Fibroblast of villous mesenchyme (primary cell): ENCODE results near the gene DENND2A. TPM values are rescaled to one million over a fixed set of nuclear protein-coding genes. Genes with fewer than 3 reads are reported as not detected.
A peak's percentile ranks its signal among the peaks of the same experiment; 100 is the strongest.
"Not testable (repeated sequence)": the region's sequence is repeated elsewhere in the genome, so short reads cannot be mapped to it uniquely, and the experiment has no call there.

ENCODE experiments used
- DNase-seq: peaks from one replicate; pipeline ENCODE4 v3.0.0-alpha.2; 2010; ENCODE audit warnings: low read depth
- H3K4me3 ChIP-seq: 2 replicates; pipeline ENCODE4 v1.5.1; 2011; ENCODE audit warnings: low read depth, mild to moderate bottlenecking, low read length
- CTCF ChIP-seq: IDR thresholded peaks from 2 replicates; pipeline ENCODE4 v1.5.1; 2012; ENCODE audit warnings: low read depth, mild to moderate bottlenecking, low read length; ENCODE audit not compliant: insufficient read depth
- total RNA-seq: library from RNA; depleted of rRNA; stranded (reverse); fragments of >200 nt; gene quantifications from 2 replicates; pipeline ENCODE4 v1.2.3, GENCODE V29; 2012

DENND2A gene
- total RNA-seq, 1 donor: 25.5 TPM

DNA sequence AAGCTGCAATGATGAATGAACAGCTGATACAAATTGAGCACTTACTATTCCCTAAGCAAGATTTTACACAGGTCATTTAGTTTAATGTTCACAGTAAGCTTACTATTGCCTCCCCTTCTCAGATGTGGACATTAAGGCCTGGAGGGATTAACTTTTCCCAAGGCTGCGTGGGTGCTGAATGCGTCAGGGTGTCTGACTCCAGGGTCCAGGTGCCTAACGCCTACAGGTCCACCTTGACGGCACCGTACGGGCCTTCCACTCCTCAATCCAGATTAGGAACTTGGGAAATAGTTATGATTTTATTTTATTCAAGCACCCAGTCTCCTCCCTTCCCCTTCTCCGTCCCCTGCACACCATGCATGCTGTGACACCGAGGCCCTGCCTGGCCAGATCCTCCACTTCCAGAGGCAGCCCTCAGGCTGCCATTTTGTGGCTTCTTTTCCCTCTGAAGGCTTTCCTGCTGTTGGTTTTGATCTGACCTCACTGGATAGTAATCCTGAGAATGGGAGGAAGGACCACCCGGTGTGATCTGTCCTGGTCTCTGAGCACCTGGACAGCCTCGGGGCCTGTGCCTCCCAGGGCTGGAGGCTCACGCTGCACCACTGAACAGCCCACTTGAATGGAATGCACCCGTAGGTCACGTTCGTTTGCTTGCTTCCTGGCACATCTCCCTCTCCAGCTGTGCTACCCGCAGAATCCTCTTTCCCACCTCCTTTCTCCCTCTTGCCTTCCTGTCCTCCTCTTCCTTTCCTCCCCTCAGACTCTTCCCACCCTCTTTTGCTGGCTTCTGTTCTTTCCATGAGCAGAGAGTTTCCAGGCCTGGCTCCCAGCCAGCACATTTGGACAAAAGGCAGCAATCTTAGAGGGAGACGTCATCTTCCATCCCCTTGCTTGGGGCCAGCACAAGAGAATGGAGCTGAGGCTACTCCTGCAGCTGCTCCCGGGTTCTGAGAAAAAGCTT lies 14.4 kb downstream of the DENND2A start:
- no peak for TF ChIP-seq CTCF
- DNase-seq: peak; percentile 93
- H3K4me3 ChIP-seq: no peak overlapping the region

- not testable (repeated sequence) for H3K4me3 ChIP-seq, DNase-seq
Observed at GRCh38 chr7:140625192-140625558, 15.4 kb downstream of the DENND2A start.

GRCh38 chr7:140624392-140625191 lies 16.0 kb downstream of the DENND2A start:
- no peak for TF ChIP-seq CTCF
- peak; percentile 74 for DNase-seq
- H3K4me3 ChIP-seq: no peak overlapping the region

DNA sequence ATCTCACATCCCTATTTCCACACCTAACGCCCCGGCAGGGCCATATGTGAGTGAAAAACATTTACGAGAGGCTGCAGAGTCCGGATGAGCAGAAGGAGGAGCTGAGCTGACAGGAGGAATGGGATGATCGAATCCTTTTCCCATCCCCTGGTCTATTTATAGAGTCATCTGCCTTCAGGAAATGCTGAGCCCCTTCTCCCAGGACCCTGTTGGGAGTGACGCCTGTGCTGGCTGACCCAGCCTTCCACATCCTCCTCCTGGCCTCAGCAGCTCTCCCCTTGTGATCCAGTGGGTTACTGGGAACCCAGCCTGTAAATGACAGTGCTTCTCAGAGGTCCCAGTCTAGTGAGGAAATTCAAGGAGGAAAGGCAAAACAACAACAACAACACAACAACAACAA lies 16.6 kb downstream of the DENND2A start:
- DNase-seq: peak; percentile 80
- H3K4me3 ChIP-seq: no peak overlapping the region
- TF ChIP-seq CTCF: no peak

GRCh38 chr7:140621401-140622021 lies 19.1 kb downstream of the DENND2A start:
- H3K4me3 ChIP-seq: no peak overlapping the region
- TF ChIP-seq CTCF: no peak
- no peak for DNase-seq

DNA sequence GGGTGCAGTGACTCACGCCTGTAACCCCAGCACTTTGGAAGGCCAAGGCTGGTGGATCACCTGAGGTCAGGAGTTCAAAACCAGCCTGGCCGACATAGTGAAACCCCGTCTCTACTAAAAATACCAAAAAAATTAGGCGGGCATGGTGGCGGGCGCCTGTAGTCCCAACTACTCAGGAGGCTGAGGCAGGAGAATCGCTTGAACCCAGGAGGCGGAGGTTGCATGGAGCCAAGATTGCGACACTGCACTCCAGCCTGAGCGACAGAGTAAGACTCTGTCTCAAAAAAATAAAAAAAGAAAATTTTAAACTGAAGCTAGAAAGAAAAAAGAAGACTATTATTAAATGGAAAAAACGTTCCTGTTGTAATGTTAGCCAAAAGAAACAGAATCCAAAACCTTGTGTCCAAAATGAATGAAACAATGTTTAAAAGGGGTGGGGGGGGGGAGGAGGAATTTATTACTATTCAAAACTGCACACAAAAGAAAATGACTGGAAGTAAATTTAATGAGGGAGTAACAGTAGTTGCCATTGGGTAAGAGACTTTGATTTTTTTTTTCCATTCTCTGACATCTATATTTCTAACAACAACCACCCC lies 20.6 kb downstream of the DENND2A start:
- not testable (repeated sequence) for H3K4me3 ChIP-seq, DNase-seq

DNA sequence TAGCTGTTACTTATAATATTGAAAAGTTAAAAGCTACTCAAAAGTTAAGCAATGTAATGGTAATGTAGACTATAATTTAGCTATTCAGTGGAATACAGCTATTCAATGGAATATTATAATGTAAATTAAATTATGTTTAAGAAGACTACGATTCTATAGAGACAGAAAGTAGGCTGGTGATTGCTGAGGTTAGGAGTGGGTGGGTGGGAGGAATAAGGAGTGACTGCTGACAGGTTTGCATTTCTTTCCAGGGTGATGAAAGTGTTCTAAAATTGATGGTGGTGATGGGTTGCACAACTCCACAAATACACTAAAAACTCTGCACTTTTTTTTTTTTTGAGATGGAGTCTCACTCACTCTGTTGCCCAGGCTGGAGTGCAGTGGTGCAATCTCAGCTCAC lies 21.4 kb downstream of the DENND2A start:
- DNase-seq: no peak
- no peak for TF ChIP-seq CTCF
- no peak overlapping the region for H3K4me3 ChIP-seq
